Mesodermal cell (in vitro differentiated cells): ENCODE results near the gene ELOVL1. TPM values are rescaled to one million over a fixed set of nuclear protein-coding genes. Genes with fewer than 3 reads are reported as not detected.
"Not testable (repeated sequence)": the region's sequence is repeated elsewhere in the genome, so short reads cannot be mapped to it uniquely, and the experiment has no call there.

Source experiments
- H3K27ac ChIP-seq: 2 replicates; pipeline ENCODE4 v1.7.0; 2013; ENCODE audit warnings: mild to moderate bottlenecking, low read depth, low read length, moderate library complexity; ENCODE audit not compliant: severe bottlenecking
- H3K36me3 ChIP-seq: 2 replicates; pipeline ENCODE4 v1.7.1; 2013; ENCODE audit warnings: mild to moderate bottlenecking, low read length, moderate library complexity; ENCODE audit not compliant: control insufficient read depth, insufficient read depth
- H3K4me1 ChIP-seq: one replicate; pipeline ENCODE4 v1.7.1; 2013; ENCODE audit warnings: mild to moderate bottlenecking, low read length; ENCODE audit not compliant: insufficient read depth, control insufficient read depth, poor library complexity, severe bottlenecking
- H3K4me3 ChIP-seq: 2 replicates; pipeline ENCODE4 v1.7.0; 2013; ENCODE audit warnings: low read length, control low read depth, mild to moderate bottlenecking; ENCODE audit not compliant: insufficient read depth, poor library complexity, severe bottlenecking; ENCODE audit errors: extremely low read depth
- H3K9me3 ChIP-seq: 2 replicates; pipeline ENCODE4 v1.7.1; 2013; ENCODE audit warnings: mild to moderate bottlenecking, low read length, moderate library complexity; ENCODE audit not compliant: control insufficient read depth
- WGBS, 2 experiments: methylation state at CpG; one replicate each; pipeline ENCODE4 v1.1.5; 2013; ENCODE audit warnings: missing lambda C conversion rate in 2 of 2; ENCODE audit not compliant: insufficient coverage in 2 of 2; 5-methylcytosine and 5-hydroxymethylcytosine counted together
- polyA plus RNA-seq, 2 experiments: library from polyadenylated mRNA; stranded (reverse); fragments of 50-300 nt; gene quantifications; one replicate each; pipeline ENCODE4 v1.2.3, GENCODE V29; 2013

The ELOVL1 gene
- polyA plus RNA-seq (2013, experiment 1 of 2), result 85.0 TPM
- 72.0 TPM for polyA plus RNA-seq (2013, experiment 2 of 2)

GRCh38 chr1:43367904-43368645 is at the start of gene ELOVL1:
Gene ELOVL1 (minus strand): TSS chr1:43368011. CDS start chr1:43365609, 2,402 bp downstream.
- Histone ChIP-seq H3K36me3 (peaks cover 25% of the 10 kb centered on the region), H3K4me3 (peak within 1 kb of the TSS; percentile 62), H3K9me3 (no peaks in the 10 kb centered on the region), H3K4me1 (peaks cover 29% of the 10 kb centered on the region), H3K27ac (peak within 1 kb of the TSS; percentile 85)
- 1 to 2% methylated on average over 33 to 41 of the region's 58 CpGs for WGBS, 2 experiments

GRCh38 chr1:43415901-43416300 is 48.1 kb upstream of the ELOVL1 start:
- H3K36me3 ChIP-seq, result peaks cover 63% of the 10 kb centered on the region
- 98 to 100% methylated on average over 4 to 5 of the region's 5 CpGs for WGBS, 2 experiments

GRCh38 chr1:43414634-43415223 is 46.9 kb upstream of the ELOVL1 start:
- peaks cover 60% of the 10 kb centered on the region for H3K36me3 ChIP-seq
- no peak overlapping the region for H3K4me3 ChIP-seq
- H3K4me1 ChIP-seq, result no peaks in the 10 kb centered on the region
- no peaks in the 10 kb centered on the region for H3K9me3 ChIP-seq
- no peak overlapping the region for H3K27ac ChIP-seq
- 89 to 93% methylated on average over 4 to 5 of the region's 5 CpGs for WGBS, 2 experiments

More at GRCh38 chr1:43415901-43416300, 48.1 kb upstream of the ELOVL1 start:
- H3K4me1 ChIP-seq, result no peaks in the 10 kb centered on the region
- H3K27ac ChIP-seq, result no peak overlapping the region
- H3K4me3 ChIP-seq, result no peak overlapping the region
- no peaks in the 10 kb centered on the region for H3K9me3 ChIP-seq

GRCh38 chr1:43413426-43413825 is 45.6 kb upstream of the ELOVL1 start:
- not testable (repeated sequence) for H3K9me3 ChIP-seq, H3K27ac ChIP-seq, H3K4me1 ChIP-seq, H3K4me3 ChIP-seq
- peaks cover 56% of the 10 kb centered on the region for H3K36me3 ChIP-seq
- 91 to 100% methylated on average over 1 of the region's 1 CpG for WGBS, 2 experiments

- no peak overlapping the region for H3K27ac ChIP-seq
- H3K4me1 ChIP-seq, result no peaks in the 10 kb centered on the region
- 100% methylated on average over 1 of the region's 3 CpGs for WGBS, 2 experiments
- H3K4me3 ChIP-seq, result no peak overlapping the region
- H3K9me3 ChIP-seq, result no peaks in the 10 kb centered on the region
- H3K36me3 ChIP-seq, result peaks cover 56% of the 10 kb centered on the region
These were observed 42.8 kb upstream of the ELOVL1 start for GRCh38 chr1:43410571-43410970.

GRCh38 chr1:43405876-43406234 is 38.0 kb upstream of the ELOVL1 start:
- Histone ChIP-seq H3K9me3 (no peaks in the 10 kb centered on the region), H3K4me3 (no peak overlapping the region), H3K4me1 (no peaks in the 10 kb centered on the region), H3K36me3 (peaks cover 70% of the 10 kb centered on the region), H3K27ac (no peak overlapping the region)
- WGBS, 2 experiments, result 85 to 95% methylated on average over 2 of the region's 2 CpGs

GRCh38 chr1:43405219-43405875 is 37.5 kb upstream of the ELOVL1 start:
- no peaks in the 10 kb centered on the region for H3K4me1 ChIP-seq
- H3K36me3 ChIP-seq, result peaks cover 69% of the 10 kb centered on the region
- no peaks in the 10 kb centered on the region for H3K9me3 ChIP-seq
- H3K4me3 ChIP-seq, result no peak overlapping the region
- WGBS, 2 experiments, result 90% methylated on average over 1 of the region's 6 CpGs
- no peak overlapping the region for H3K27ac ChIP-seq

GRCh38 chr1:43404353-43404752 is 36.5 kb upstream of the ELOVL1 start:
- Histone ChIP-seq H3K4me3 (no peak overlapping the region), H3K4me1 (no peaks in the 10 kb centered on the region), H3K36me3 (peaks cover 64% of the 10 kb centered on the region), H3K9me3 (no peaks in the 10 kb centered on the region), H3K27ac (no peak overlapping the region)
- WGBS, 2 experiments, result 97 to 98% methylated on average over 6 of the region's 6 CpGs

GRCh38 chr1:43402089-43402865 is 34.5 kb upstream of the ELOVL1 start:
- Histone ChIP-seq H3K4me3 (no peak overlapping the region), H3K9me3 (no peaks in the 10 kb centered on the region), H3K27ac (no peak overlapping the region), H3K36me3 (peaks cover 45% of the 10 kb centered on the region), H3K4me1 (no peaks in the 10 kb centered on the region)
- WGBS, 2 experiments, result 94 to 100% methylated on average over 4 to 5 of the region's 6 CpGs

- not testable (repeated sequence) for H3K4me3 ChIP-seq, H3K27ac ChIP-seq, H3K9me3 ChIP-seq, H3K4me1 ChIP-seq
- WGBS, 2 experiments, result 97 to 100% methylated on average over 2 to 7 of the region's 9 CpGs
- H3K36me3 ChIP-seq, result peaks cover 33% of the 10 kb centered on the region
These were observed 32.6 kb upstream of the ELOVL1 start for GRCh38 chr1:43400441-43400840.
